ENCODE results near the gene ASXL1. TPM values are rescaled to one million over a fixed set of nuclear protein-coding genes. Genes with fewer than 3 reads are reported as not detected.
"Not testable (repeated sequence)": the region's sequence is repeated elsewhere in the genome, so short reads cannot be mapped to it uniquely, and the experiment has no call there.

The ASXL1 gene
- polyA plus RNA-seq, 1 of the 3 experiments (the other 2 are of a cell fraction) = 36.6 TPM

GRCh38 chr20:32406701-32407100, 48.6 kb downstream of the ASXL1 start:
- Histone ChIP-seq H2AFZ (ENCODE audit: low read depth) (no peak overlapping the region), H3K36me3 (replicated peaks in 1 of 2; ENCODE audit: control insufficient read depth in 1 of 2, insufficient read depth in 2 of 2, low read length in 1 of 2) (peaks cover 0 to 45% of the 10 kb centered on the region in 2 experiments), H3K4me2 (no peak overlapping the region), H4K20me1 (ENCODE audit: insufficient read depth) (peaks cover 18% of the 10 kb centered on the region), H3K79me2 (ENCODE audit: insufficient read depth) (peaks cover 98% of the 10 kb centered on the region), H3K4me3 (ENCODE audit: low read depth in 2 of 2, low read length in 1 of 2) (no peak overlapping the region), H3K9ac (no peak overlapping the region), H3F3A (replicated peaks; ENCODE audit: insufficient read depth) (peaks cover 4% of the 10 kb centered on the region), H3K27ac (ENCODE audit: low read depth in 2 of 2, low read length in 1 of 2) (no peak overlapping the region), H3K9me2 (no peaks in the 10 kb centered on the region), H3K27me3 (ENCODE audit: insufficient read depth) (no peaks in the 10 kb centered on the region), H3K9me3 (no peaks in the 10 kb centered on the region), H3K4me1 (ENCODE audit: control insufficient read depth in 1 of 2, insufficient read depth in 2 of 2, low read depth in 1 of 2, low read length in 1 of 2) (no peaks in the 10 kb centered on the region)
- no peak for DNase-seq
- TF ChIP-seq USF1 (IDR thresholded peaks at IDR 0.05; ENCODE audit: borderline replicate concordance, low read depth) (no peak), TAF1 (IDR thresholded peaks at IDR 0.05; ENCODE audit: borderline replicate concordance, low read depth, low read length) (no peak), CHD2 (IDR thresholded peaks at IDR 0.05; ENCODE audit: low read length, partially characterized antibody) (no peak), TEAD4 (IDR thresholded peaks at IDR 0.05; ENCODE audit: borderline replicate concordance, insufficient read depth) (no peak), MXI1 (IDR thresholded peaks at IDR 0.05; ENCODE audit: low read depth, low read length) (no peak), JUND (IDR thresholded peaks at IDR 0.05) (no peak), EP300 (IDR thresholded peaks at IDR 0.05; ENCODE audit: borderline replicate concordance in 1 of 2, low read depth in 1 of 2, low read length in 1 of 2) (no peak), MEF2A (IDR thresholded peaks at IDR 0.05; ENCODE audit: borderline replicate concordance, low read depth) (no peak), FOXJ3 (CRISPR knock-in tag; IDR thresholded peaks at IDR 0.05) (no peak), GABPA (IDR thresholded peaks at IDR 0.05; ENCODE audit: low read depth) (no peak), RFX5 (IDR thresholded peaks at IDR 0.05; ENCODE audit: low read length) (no peak), NFIC (IDR thresholded peaks at IDR 0.05; ENCODE audit: borderline replicate concordance) (no peak), TCF12 (IDR thresholded peaks at IDR 0.05) (no peak), FOXM1 (IDR thresholded peaks at IDR 0.05; ENCODE audit: low read depth) (no peak), GATA2 (CRISPR knock-in tag; IDR thresholded peaks at IDR 0.05) (no peak), NRF1 (IDR thresholded peaks at IDR 0.05; ENCODE audit: low read depth, low read length) (no peak)
- TF ChIP-seq, protein P1, sequence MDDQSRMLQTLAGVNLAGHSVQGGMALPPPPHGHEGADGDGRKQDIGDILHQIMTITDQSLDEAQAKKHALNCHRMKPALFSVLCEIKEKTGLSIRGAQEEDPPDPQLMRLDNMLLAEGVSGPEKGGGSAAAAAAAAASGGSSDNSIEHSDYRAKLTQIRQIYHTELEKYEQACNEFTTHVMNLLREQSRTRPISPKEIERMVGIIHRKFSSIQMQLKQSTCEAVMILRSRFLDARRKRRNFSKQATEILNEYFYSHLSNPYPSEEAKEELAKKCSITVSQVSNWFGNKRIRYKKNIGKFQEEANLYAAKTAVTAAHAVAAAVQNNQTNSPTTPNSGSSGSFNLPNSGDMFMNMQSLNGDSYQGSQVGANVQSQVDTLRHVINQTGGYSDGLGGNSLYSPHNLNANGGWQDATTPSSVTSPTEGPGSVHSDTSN (IDR thresholded peaks at IDR 0.05) = no peak
- TF ChIP-seq, protein P2, sequence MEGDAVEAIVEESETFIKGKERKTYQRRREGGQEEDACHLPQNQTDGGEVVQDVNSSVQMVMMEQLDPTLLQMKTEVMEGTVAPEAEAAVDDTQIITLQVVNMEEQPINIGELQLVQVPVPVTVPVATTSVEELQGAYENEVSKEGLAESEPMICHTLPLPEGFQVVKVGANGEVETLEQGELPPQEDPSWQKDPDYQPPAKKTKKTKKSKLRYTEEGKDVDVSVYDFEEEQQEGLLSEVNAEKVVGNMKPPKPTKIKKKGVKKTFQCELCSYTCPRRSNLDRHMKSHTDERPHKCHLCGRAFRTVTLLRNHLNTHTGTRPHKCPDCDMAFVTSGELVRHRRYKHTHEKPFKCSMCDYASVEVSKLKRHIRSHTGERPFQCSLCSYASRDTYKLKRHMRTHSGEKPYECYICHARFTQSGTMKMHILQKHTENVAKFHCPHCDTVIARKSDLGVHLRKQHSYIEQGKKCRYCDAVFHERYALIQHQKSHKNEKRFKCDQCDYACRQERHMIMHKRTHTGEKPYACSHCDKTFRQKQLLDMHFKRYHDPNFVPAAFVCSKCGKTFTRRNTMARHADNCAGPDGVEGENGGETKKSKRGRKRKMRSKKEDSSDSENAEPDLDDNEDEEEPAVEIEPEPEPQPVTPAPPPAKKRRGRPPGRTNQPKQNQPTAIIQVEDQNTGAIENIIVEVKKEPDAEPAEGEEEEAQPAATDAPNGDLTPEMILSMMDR (IDR thresholded peaks at IDR 0.05) = no peak
- TF ChIP-seq, protein P3, sequence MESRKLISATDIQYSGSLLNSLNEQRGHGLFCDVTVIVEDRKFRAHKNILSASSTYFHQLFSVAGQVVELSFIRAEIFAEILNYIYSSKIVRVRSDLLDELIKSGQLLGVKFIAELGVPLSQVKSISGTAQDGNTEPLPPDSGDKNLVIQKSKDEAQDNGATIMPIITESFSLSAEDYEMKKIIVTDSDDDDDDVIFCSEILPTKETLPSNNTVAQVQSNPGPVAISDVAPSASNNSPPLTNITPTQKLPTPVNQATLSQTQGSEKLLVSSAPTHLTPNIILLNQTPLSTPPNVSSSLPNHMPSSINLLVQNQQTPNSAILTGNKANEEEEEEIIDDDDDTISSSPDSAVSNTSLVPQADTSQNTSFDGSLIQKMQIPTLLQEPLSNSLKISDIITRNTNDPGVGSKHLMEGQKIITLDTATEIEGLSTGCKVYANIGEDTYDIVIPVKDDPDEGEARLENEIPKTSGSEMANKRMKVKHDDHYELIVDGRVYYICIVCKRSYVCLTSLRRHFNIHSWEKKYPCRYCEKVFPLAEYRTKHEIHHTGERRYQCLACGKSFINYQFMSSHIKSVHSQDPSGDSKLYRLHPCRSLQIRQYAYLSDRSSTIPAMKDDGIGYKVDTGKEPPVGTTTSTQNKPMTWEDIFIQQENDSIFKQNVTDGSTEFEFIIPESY (IDR thresholded peaks at IDR 0.05; ENCODE audit: borderline replicate concordance, low read depth) = no peak
- POLR2A ChIA-PET = no interaction called here
- WGBS (ENCODE audit: low lambda C conversion rate) = 99% methylated on average over 4 of the region's 4 CpGs
- CTCF ChIA-PET = no interaction called here

DNA sequence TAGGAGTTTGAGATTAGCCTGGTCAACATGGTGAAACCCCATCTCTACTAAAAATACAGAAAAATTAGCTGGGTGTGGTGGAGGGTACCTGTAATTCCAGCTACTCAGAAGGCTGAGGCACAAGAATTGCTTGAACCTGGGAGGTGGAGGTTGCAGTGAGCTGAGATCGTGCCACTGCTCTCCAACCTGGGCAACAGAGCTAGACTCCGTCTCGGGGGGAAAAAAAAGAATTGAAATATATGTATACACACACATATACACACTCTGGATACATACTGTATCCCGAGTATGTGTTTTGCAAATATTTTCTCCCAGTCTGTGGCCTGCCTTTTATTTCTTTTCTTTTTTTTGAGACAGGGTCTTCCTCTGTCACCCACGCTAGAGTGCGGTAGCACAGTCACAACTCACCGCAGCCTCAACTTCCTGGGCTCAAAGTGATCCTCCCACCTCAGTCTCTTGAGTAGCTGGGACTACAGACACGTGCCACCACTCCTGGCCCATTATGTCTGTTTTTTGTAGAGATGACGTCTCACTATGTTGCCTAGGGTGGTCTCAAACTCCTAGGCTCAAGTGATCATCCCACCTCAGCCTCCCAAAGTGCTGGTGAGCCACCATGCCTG, 49.1 kb downstream of the ASXL1 start:
- H3K9me2 ChIP-seq; H2AFZ ChIP-seq (ENCODE audit: low read depth); H3K27me3 ChIP-seq (ENCODE audit: insufficient read depth); H3K27ac ChIP-seq (ENCODE audit: low read depth in 2 of 2, low read length in 1 of 2); CTCF ChIA-PET; DNase-seq; H3F3A ChIP-seq (replicated peaks; ENCODE audit: insufficient read depth); H3K4me2 ChIP-seq; H3K4me3 ChIP-seq (ENCODE audit: low read depth in 2 of 2, low read length in 1 of 2); H3K9ac ChIP-seq; H3K4me1 ChIP-seq (ENCODE audit: control insufficient read depth in 1 of 2, insufficient read depth in 2 of 2, low read depth in 1 of 2, low read length in 1 of 2); POLR2A ChIA-PET; H3K9me3 ChIP-seq: not testable (repeated sequence)
- WGBS (ENCODE audit: low lambda C conversion rate) = 95% methylated on average over 9 of the region's 9 CpGs
- Histone ChIP-seq H3K79me2 (ENCODE audit: insufficient read depth) (peaks cover 98% of the 10 kb centered on the region), H4K20me1 (ENCODE audit: insufficient read depth) (peaks cover 18% of the 10 kb centered on the region), H3K36me3 (replicated peaks in 1 of 2; ENCODE audit: control insufficient read depth in 1 of 2, insufficient read depth in 2 of 2, low read length in 1 of 2) (peaks cover 0 to 45% of the 10 kb centered on the region in 2 experiments)
